Activated CD4-positive, alpha-beta memory T cell treated with anti-CD3 and anti-CD28 coated beads, Interleukin-2, amount 10 ng/mL, durations not matched to agents 7 days and 5 days (primary cell): ENCODE measurements around the gene STAT2. TPM values are rescaled to one million over a fixed set of nuclear protein-coding genes. Genes with fewer than 3 reads are reported as not detected.

Source experiments
- CTCF ChIA-PET: fragments of 350-600 bp; sonication (Branson Sonifier 250); formaldehyde crosslinking; loops from one replicate; lab custom pipeline; 2021; ENCODE audit warnings: antibody characterized with exemption, inconsistent platforms; lab: Charles Lee
- POLR2A ChIA-PET: fragments of 350-600 bp; sonication (Branson Sonifier 250); formaldehyde crosslinking; loops from one replicate; lab custom pipeline; 2021; ENCODE audit warnings: antibody characterized with exemption; lab: Charles Lee
- DNase-seq: peaks from one replicate; pipeline ENCODE4 v3.0.0-alpha.2; 2020
- H3K27ac Mint-ChIP-seq: one replicate; pipeline ENCODE4 v1.8.0; 2021; ENCODE audit warnings: mild to moderate bottlenecking, mixed read lengths
- H3K27me3 Mint-ChIP-seq: one replicate; pipeline ENCODE4 v1.8.0; 2021; ENCODE audit warnings: mixed read lengths
- H3K36me3 Mint-ChIP-seq: one replicate; pipeline ENCODE4 v1.8.0; 2021; ENCODE audit warnings: low read depth, mixed read lengths
- H3K4me1 Mint-ChIP-seq: one replicate; pipeline ENCODE4 v1.8.0; 2021; ENCODE audit warnings: mixed read lengths
- H3K4me3 Mint-ChIP-seq: one replicate; pipeline ENCODE4 v1.8.0; 2021; ENCODE audit warnings: mild to moderate bottlenecking, mixed read lengths
- H3K9me3 Mint-ChIP-seq: one replicate; pipeline ENCODE4 v1.8.0; 2021; ENCODE audit warnings: mixed read lengths
- total RNA-seq, 2 experiments: library from RNA; stranded (reverse); gene quantifications; one replicate each; pipeline ENCODE4 v1.2.3, GENCODE V29; 2021

The STAT2 gene
- total RNA-seq, 2 experiments from 2014 or later: 298 to 304 TPM

DNA sequence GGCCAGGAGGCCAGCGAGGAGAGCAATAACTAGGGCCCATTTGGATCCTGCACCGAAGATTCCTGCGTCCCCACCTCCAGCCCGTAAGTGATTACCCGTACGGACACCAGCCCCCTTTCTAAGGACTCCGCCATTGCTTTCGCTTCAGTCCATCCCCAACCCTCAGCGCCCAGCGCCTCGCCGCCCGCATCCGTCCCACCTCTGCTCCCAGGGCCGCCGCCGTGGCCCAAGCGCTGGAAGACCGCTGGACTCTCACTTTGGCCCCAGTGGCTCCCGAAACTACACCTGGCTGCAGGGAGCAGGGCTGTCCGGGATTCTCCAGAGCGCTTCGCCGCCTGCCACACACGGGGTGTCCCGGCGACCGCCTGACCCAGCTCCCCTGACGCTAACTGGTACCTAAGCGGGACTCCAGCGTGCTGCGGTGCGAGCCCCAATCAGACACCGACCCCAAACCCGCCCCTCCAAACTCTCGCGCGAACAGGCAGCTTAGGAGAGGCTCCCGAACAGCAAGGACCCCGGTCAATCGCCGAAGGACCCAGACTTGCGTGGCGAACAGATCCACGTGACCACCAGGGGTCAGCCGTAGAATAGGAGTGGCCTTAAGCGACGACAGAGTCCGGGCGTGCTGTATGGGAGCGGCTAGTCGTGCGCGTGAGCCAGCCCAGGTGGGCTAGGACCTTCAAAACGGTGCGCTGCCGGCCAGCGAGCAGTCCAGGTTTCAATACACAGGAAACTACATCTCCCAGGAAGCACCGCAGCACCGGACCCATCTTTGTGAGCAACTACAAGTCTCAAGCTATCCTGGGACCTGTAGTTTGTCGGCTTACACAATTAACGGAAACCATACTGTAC, 44.1 kb downstream of the STAT2 start, which contains the start of gene CNPY2:
CNPY2 (minus strand) TSS at position 367 of the 852 bp plus-strand sequence. CDS start 771 bp downstream, outside the sequence.
- Mint-ChIP-seq H3K27ac (peak within 1 kb of the TSS; percentile 94), H3K36me3 (peaks cover 24% of the 10 kb centered on the region), H3K27me3 (no peaks in the 10 kb centered on the region), H3K4me3 (peak within 1 kb of the TSS; percentile 96), H3K4me1 (peaks cover 21% of the 10 kb centered on the region), H3K9me3 (no peaks in the 10 kb centered on the region)
- CTCF ChIA-PET: interaction anchor here (0.6 to 2.6 kb wide), 14 partner anchors 10 to 321 kb away, joined by 3 to 24 read pairs (median 4); partner anchors contain the start of genes ANKRD52, IL23A, RNF41 and SMARCC2
- POLR2A ChIA-PET: interaction anchor here (0.7 to 3.8 kb wide), 28 partner anchors 9 to 498 kb away, joined by 3 to 66 read pairs (median 4); partner anchors contain the start of genes ANKRD52, COQ10A, IL23A and MYL6
- DNase-seq: peak; percentile 94

- H3K36me3 Mint-ChIP-seq: peaks cover 30% of the 10 kb centered on the region
- H3K27ac Mint-ChIP-seq: peak overlapping the region; percentile 94
- no peaks in the 10 kb centered on the region for H3K27me3 Mint-ChIP-seq
- H3K9me3 Mint-ChIP-seq: no peaks in the 10 kb centered on the region
- DNase-seq: peak; percentile 31
- ChIA-PET POLR2A (interaction anchor here (0.9 to 3.8 kb wide), 22 partner anchors 10 to 341 kb away, joined by 3 to 66 read pairs (median 5); partner anchors contain the start of genes COQ10A, IL23A, MYL6B and PAN2), CTCF (interaction anchor here (1.0 to 2.6 kb wide), 8 partner anchors 10 to 149 kb away, joined by 3 to 24 read pairs (median 6); partner anchors contain the start of genes ANKRD52, IL23A and STAT2)
- peak overlapping the region; percentile 96 for H3K4me3 Mint-ChIP-seq
- H3K4me1 Mint-ChIP-seq: peaks cover 21% of the 10 kb centered on the region
Observed at GRCh38 chr12:56315249-56315621, 44.7 kb downstream of the STAT2 start.

DNA sequence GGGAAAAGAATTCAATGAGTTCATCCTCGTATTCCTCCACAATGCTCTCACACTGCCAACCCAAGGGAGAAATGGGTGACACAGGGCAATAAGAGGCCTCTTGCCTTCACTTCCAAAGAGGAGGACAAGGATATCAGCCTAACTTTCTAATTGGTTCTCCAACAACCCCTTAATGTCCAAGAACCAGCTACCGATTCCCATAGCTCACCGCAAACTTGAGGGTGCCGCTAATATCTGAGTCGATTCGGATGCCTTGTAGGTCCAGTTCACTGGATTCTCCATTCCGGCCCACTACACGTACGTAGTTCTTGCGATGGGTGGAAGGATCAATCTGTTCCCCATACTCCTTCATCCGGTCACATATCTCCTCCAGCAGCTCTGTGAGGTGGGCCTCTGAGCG, 48.9 kb downstream of the STAT2 start:
- H3K27ac Mint-ChIP-seq: no peak overlapping the region

DNA sequence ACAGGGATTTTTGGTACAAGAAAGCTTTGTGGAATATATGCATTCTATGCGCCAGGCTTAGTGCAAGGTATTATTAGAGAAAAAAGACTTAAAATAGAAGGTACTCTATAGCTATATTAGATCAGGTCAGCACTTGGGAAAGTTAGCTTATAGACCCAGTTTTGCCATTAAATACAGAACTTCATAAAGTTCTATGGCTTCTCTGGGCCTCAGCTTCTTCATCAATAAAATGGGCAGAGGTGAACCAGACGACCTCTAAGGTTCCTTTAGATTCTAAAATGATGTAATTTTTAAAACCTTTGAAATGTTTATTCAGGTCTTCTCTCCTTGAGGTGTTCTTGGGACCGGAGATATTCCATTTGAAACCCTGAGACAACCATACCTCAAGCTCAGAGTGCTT, 51.2 kb downstream of the STAT2 start:
- POLR2A ChIA-PET: interaction anchor here (3.9 to 5.3 kb wide), 2 partner anchors 9 to 51 kb away, joined by 16 to 35 read pairs; partner anchors contain the start of genes CS and STAT2
- Mint-ChIP-seq H3K27me3 (no peaks in the 10 kb centered on the region), H3K9me3 (no peaks in the 10 kb centered on the region), H3K4me1 (no peaks in the 10 kb centered on the region), H3K4me3 (no peak overlapping the region), H3K27ac (no peak overlapping the region), H3K36me3 (peaks cover 24% of the 10 kb centered on the region)
- CTCF ChIA-PET: interaction anchor here (0.7 to 1.2 kb wide), 4 partner anchors 20 to 118 kb away, joined by 3 read pairs; partner anchors contain the start of gene STAT2
- DNase-seq: no peak

More for the DNA sequence above, 48.9 kb downstream of the STAT2 start:
- no peak for DNase-seq
- H3K4me1 Mint-ChIP-seq: peaks cover 15% of the 10 kb centered on the region
- H3K9me3 Mint-ChIP-seq: no peaks in the 10 kb centered on the region
- H3K36me3 Mint-ChIP-seq: peaks cover 28% of the 10 kb centered on the region
- POLR2A ChIA-PET: interaction anchor here (1.0 to 5.3 kb wide), 5 partner anchors 11 to 153 kb away, joined by 3 to 35 read pairs (median 3); partner anchors contain the start of genes CS and STAT2
- H3K4me3 Mint-ChIP-seq: no peak overlapping the region
- no peaks in the 10 kb centered on the region for H3K27me3 Mint-ChIP-seq
- CTCF ChIA-PET: interaction anchor here (0.7 to 2.0 kb wide), 3 partner anchors 53 to 135 kb away, joined by 3 to 6 read pairs (median 5); partner anchors contain the start of genes ANKRD52 and SMARCC2

GRCh38 chr12:56307221-56307965, 52.5 kb downstream of the STAT2 start:
- H3K9me3 Mint-ChIP-seq: no peaks in the 10 kb centered on the region
- POLR2A ChIA-PET: interaction anchor here (3.9 kb wide), 1 partner anchor 52 kb away, joined by 16 read pairs; the partner anchor contains the start of gene STAT2
- H3K4me3 Mint-ChIP-seq: no peak overlapping the region

DNA sequence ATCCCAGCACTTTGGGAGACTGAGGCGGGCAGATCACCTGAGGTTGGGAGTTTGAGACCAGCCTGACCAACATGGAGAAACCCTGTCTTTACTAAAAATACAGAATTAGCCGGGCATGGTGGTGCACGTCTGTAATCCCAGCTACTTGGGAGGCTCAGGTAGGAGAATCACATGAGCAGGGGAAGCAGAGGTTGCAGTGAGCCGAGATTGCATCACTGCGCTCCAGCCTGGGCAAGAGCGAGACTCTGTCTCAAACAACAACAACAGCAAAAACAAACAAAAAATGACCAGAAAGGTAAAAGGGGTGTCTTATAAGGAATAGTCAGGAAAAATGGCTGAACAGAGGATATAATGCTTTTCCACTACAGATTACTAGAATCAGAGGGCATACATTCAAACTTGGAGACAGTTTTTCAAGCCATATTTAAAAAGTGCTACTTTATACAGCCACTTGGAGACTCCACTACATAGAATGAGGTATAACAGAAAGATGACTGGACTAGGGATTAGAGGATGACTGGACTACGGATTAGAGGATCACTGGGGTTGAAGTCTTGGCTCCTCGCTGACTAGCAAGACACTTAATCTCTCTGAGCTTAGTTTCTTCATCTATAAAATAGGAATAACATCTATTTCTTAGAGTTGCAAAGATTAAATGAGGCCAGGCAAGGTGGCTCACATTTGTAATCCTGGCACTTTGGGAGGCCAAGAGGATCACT, 54.9 kb downstream of the STAT2 start:
- CTCF ChIA-PET: interaction anchor here (0.5 kb wide), 1 partner anchor 8 kb away, joined by 3 read pairs; no protein-coding TSS in a partner anchor
- no peaks in the 10 kb centered on the region for H3K27me3 Mint-ChIP-seq
- POLR2A ChIA-PET: interaction anchor here (0.9 kb wide), 1 partner anchor 11 kb away, joined by 3 read pairs; the partner anchor contains the start of gene CNPY2
- H3K4me1 Mint-ChIP-seq: peaks cover 19% of the 10 kb centered on the region
- no peak for DNase-seq
- peaks cover 10% of the 10 kb centered on the region for H3K36me3 Mint-ChIP-seq
- H3K9me3 Mint-ChIP-seq: no peaks in the 10 kb centered on the region
- no peak overlapping the region for H3K4me3 Mint-ChIP-seq
- no peak overlapping the region for H3K27ac Mint-ChIP-seq

More at GRCh38 chr12:56307221-56307965, 52.5 kb downstream of the STAT2 start:
- H3K27me3 Mint-ChIP-seq: no peaks in the 10 kb centered on the region
- H3K36me3 Mint-ChIP-seq: peaks cover 24% of the 10 kb centered on the region
- CTCF ChIA-PET: no interaction called here
- no peak for DNase-seq
- H3K27ac Mint-ChIP-seq: no peak overlapping the region
- peaks cover under 1% of the 10 kb centered on the region for H3K4me1 Mint-ChIP-seq

- no peaks in the 10 kb centered on the region for H3K27me3 Mint-ChIP-seq
- H3K4me3 Mint-ChIP-seq: no peak overlapping the region
- no peak overlapping the region for H3K27ac Mint-ChIP-seq
- H3K4me1 Mint-ChIP-seq: peaks cover 19% of the 10 kb centered on the region
- ChIA-PET CTCF (interaction anchor here (0.5 kb wide), 1 partner anchor 9 kb away, joined by 3 read pairs; no protein-coding TSS in a partner anchor), POLR2A (interaction anchor here (0.9 kb wide), 1 partner anchor 12 kb away, joined by 3 read pairs; the partner anchor contains the start of gene CNPY2)
- no peaks in the 10 kb centered on the region for H3K9me3 Mint-ChIP-seq
- DNase-seq: no peak
- peaks cover 5% of the 10 kb centered on the region for H3K36me3 Mint-ChIP-seq
Observed at GRCh38 chr12:56304276-56304675, 55.6 kb downstream of the STAT2 start.

- Mint-ChIP-seq H3K36me3 (peaks cover 29% of the 10 kb centered on the region), H3K4me1 (peaks cover 50% of the 10 kb centered on the region), H3K27ac (peak overlapping the region; percentile 84), H3K4me3 (peak overlapping the region; percentile 95), H3K9me3 (no peaks in the 10 kb centered on the region), H3K27me3 (no peaks in the 10 kb centered on the region)
- no peak for DNase-seq
- CTCF ChIA-PET: interaction anchor here (0.6 to 1.6 kb wide), 8 partner anchors 20 to 976 kb away, joined by 3 to 6 read pairs (median 4); partner anchors contain the start of genes ANKRD52, COQ10A and SMARCC2
- POLR2A ChIA-PET: interaction anchor here (1.1 to 3.9 kb wide), 6 partner anchors 10 to 197 kb away, joined by 3 to 35 read pairs (median 7); partner anchors contain the start of genes COQ10A, IL23A and PA2G4
Observed at GRCh38 chr12:56300644-56301464, 59.1 kb downstream of the STAT2 start.

GRCh38 chr12:56299853-56300643, 59.9 kb downstream of the STAT2 start, which contains the start of gene CS:
CS (minus strand) TSS chr12:56300330; CDS start chr12:56300201, 129 bp downstream.
- ChIA-PET CTCF (interaction anchor here (0.8 to 1.6 kb wide), 7 partner anchors 10 to 150 kb away, joined by 3 to 6 read pairs (median 4); partner anchors contain the start of genes ANKRD52, COQ10A, RNF41 and SMARCC2), POLR2A (interaction anchor here (0.6 to 3.9 kb wide), 18 partner anchors 10 to 470 kb away, joined by 3 to 35 read pairs (median 4); partner anchors contain the start of genes BAZ2A, COQ10A, IL23A and PA2G4)
- Mint-ChIP-seq H3K36me3 (peaks cover 26% of the 10 kb centered on the region), H3K27ac (peak within 1 kb of the TSS; percentile 84), H3K4me3 (peak within 1 kb of the TSS; percentile 95), H3K9me3 (no peaks in the 10 kb centered on the region), H3K4me1 (peaks cover 50% of the 10 kb centered on the region), H3K27me3 (no peaks in the 10 kb centered on the region)
- peak; percentile 99 for DNase-seq
